GM21367 (cell line): ENCODE results near the gene ACOXL.
"Not testable (repeated sequence)": the region's sequence is repeated elsewhere in the genome, so short reads cannot be mapped to it uniquely, and the experiment has no call there.

Source experiments
- ATAC-seq: cut with Tn5 transposase; IDR thresholded peaks from one replicate; pipeline ENCODE4 v1.9.1; 2021; ENCODE audit not compliant: unreplicated experiment

ACOXL gene

GRCh38 chr2:110732422-110733413 lies at the start of gene ACOXL:
Gene ACOXL, plus strand, starts transcription at chr2:110732573. Its CDS starts 35,817 bp downstream, at chr2:110768390.
- no peak for ATAC-seq

GRCh38 chr2:110682872-110683271 lies 49.5 kb upstream of the ACOXL start:
- no peak for ATAC-seq

- ATAC-seq = not testable (repeated sequence)
These were observed 44.4 kb upstream of the ACOXL start for GRCh38 chr2:110687775-110688484.

GRCh38 chr2:110688594-110689091 lies 43.7 kb upstream of the ACOXL start:
- ATAC-seq = no peak

- no peak for ATAC-seq
These were observed 42.0 kb upstream of the ACOXL start for GRCh38 chr2:110690083-110690965.

- ATAC-seq = no peak
These were observed 40.6 kb upstream of the ACOXL start for GRCh38 chr2:110691612-110692258.

- not testable (repeated sequence) for ATAC-seq
These were observed 37.1 kb upstream of the ACOXL start for GRCh38 chr2:110695146-110695898.

- not testable (repeated sequence) for ATAC-seq
These were observed 34.1 kb upstream of the ACOXL start for GRCh38 chr2:110698253-110698652.

GRCh38 chr2:110702514-110703380 lies 29.6 kb upstream of the ACOXL start:
- no peak for ATAC-seq

- no peak for ATAC-seq
These were observed 24.9 kb upstream of the ACOXL start for GRCh38 chr2:110707386-110707965.

- no peak for ATAC-seq
These were observed 23.9 kb upstream of the ACOXL start for GRCh38 chr2:110708455-110708854.

- no peak for ATAC-seq
These were observed 19.6 kb upstream of the ACOXL start for GRCh38 chr2:110712737-110713136.

GRCh38 chr2:110713513-110714362 lies 18.6 kb upstream of the ACOXL start:
- ATAC-seq = no peak

GRCh38 chr2:110714452-110715224 lies 17.7 kb upstream of the ACOXL start:
- ATAC-seq = no peak

GRCh38 chr2:110716959-110717645 lies 15.3 kb upstream of the ACOXL start:
- ATAC-seq = no peak

- no peak for ATAC-seq
These were observed 14.6 kb upstream of the ACOXL start for GRCh38 chr2:110717734-110718133.
